GM12878 (cell line): ENCODE data around the gene PIGU.

Experiments used
- BRCA1 ChIP-seq: IDR thresholded peaks from 2 replicates; pipeline ENCODE4 v1.6.1; 2011; ENCODE audit warnings: low read depth, low read length, improper control_type of control experiment
- CBX5 ChIP-seq: sonication (generic); IDR thresholded peaks from 2 replicates; pipeline ENCODE4 v1.6.1; 2016; ENCODE audit warnings: low read depth, moderate library complexity, mild to moderate bottlenecking, inconsistent platforms
- ESRRA ChIP-seq: IDR thresholded peaks from 2 replicates; pipeline ENCODE4 v1.6.1; 2012; ENCODE audit warnings: mild to moderate bottlenecking, low read length, improper control_type of control experiment
- EZH2 ChIP-seq: IDR thresholded peaks from 2 replicates; pipeline ENCODE4 v1.6.1; 2012; ENCODE audit warnings: low read depth, mild to moderate bottlenecking, control low read depth, inconsistent platforms, low read length, borderline replicate concordance; ENCODE audit not compliant: control insufficient read depth
- FOXK2 ChIP-seq: fragments of 450-650 bp; IDR thresholded peaks from 2 replicates; pipeline ENCODE4 v1.6.1; 2017; ENCODE audit warnings: mild to moderate bottlenecking, moderate library complexity
- MYC ChIP-seq: IDR thresholded peaks from 2 replicates; pipeline ENCODE4 v1.6.1; 2011; ENCODE audit warnings: mild to moderate bottlenecking, low read length, moderate library complexity, inconsistent platforms; ENCODE audit not compliant: insufficient read depth, insufficient replicate concordance, insufficient read length, severe bottlenecking
- POLR2A ChIP-seq: IDR thresholded peaks from 2 replicates; pipeline ENCODE4 v1.6.1; 2011; ENCODE audit warnings: low read depth, mild to moderate bottlenecking, low read length
- RAD21 ChIP-seq: IDR thresholded peaks from 2 replicates; pipeline ENCODE4 v1.6.1; 2011; ENCODE audit warnings: mild to moderate bottlenecking, low read depth, low read length, moderate library complexity; ENCODE audit not compliant: insufficient read depth
- ZNF274 ChIP-seq: IDR thresholded peaks from one replicate; pipeline ENCODE4 v1.8.0; 2011; ENCODE audit not compliant: insufficient read length, insufficient read depth
- ZZZ3 ChIP-seq: IDR thresholded peaks from 2 replicates; pipeline ENCODE4 v1.6.1; 2011; ENCODE audit warnings: low read depth; ENCODE audit not compliant: control insufficient read depth, insufficient read length
- TF ChIP-seq, protein P1 (sequence below), 3 experiments: IDR thresholded peaks in 2 of 3; conservative IDR thresholded peaks in 1 of 3; 2 replicates each; pipeline ENCODE4 v1.5.1; 2011; ENCODE audit warnings: low read depth in 3 of 3, low read length in 3 of 3, mild to moderate bottlenecking in 3 of 3, control low read depth in 2 of 3, moderate library complexity in 2 of 3, inconsistent platforms in 1 of 3, mixed read lengths in 1 of 3; ENCODE audit not compliant: control insufficient read depth in 2 of 3, insufficient read depth in 1 of 3; ENCODE audit errors: extremely low read depth in 1 of 3
- TF ChIP-seq, protein P2 (sequence below): IDR thresholded peaks from 2 replicates; pipeline ENCODE4 v1.6.1; 2012; ENCODE audit warnings: low read depth, low read length, improper control_type of control experiment
- TF ChIP-seq, protein P3 (sequence below): fragments of 450-650 bp; formaldehyde crosslinking; IDR thresholded peaks from 2 replicates; pipeline ENCODE4 v1.4.0; 2022; ENCODE audit warnings: mild to moderate bottlenecking, moderate library complexity
- TF ChIP-seq, protein P4 (sequence below): fragments of 450-650 bp; IDR thresholded peaks from 2 replicates; pipeline ENCODE4 v1.6.1; 2017; ENCODE audit warnings: antibody characterized with exemption, mild to moderate bottlenecking, moderate library complexity

DNA sequence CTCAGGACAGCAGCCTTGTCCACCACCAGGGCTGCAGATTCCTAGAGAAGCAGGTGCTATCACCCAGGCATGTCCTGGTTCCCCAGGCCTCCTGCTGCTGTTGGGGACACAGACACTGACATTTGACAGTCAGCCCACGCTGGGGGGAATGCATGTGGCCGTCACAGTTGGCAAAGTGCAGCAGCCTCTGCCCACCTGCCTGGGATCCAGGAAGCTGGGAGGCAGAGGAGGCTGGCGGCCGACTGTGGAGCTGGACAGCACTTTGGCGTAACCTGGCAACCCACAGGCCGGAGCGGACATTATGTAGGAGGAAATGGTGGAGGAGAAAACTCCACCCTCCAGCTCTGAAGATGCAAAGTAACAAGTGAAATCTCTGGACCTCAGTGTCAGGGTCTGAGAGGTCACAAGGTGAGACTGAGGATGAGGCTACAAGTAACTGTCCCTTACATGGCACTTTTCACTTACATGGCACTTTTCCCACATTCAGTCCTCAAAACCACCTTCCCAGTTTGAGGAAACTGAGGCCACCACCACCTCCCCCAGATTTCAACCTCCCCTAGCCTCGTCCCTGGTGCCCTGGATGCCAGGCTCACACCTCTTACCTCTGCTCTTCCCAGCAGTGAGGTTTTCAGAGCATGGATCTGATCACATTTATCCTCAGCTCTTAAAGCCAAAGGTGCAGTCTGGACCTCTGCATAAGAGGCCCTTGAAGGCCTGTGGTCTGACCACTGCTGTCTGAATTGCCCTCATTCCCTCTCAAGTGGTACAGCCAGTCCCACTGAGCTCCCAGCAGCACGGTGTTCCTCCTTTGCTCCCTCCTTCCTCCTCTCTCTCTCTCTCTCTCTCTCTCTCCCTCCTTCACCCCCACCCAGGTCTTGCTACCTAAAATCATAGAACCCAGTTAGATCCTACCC is 109.7 kb downstream of the PIGU start:
- TF ChIP-seq BRCA1, result no peak
- no peak for TF ChIP-seq ZNF274
- no peak for TF ChIP-seq MYC
- TF ChIP-seq, protein P1, sequence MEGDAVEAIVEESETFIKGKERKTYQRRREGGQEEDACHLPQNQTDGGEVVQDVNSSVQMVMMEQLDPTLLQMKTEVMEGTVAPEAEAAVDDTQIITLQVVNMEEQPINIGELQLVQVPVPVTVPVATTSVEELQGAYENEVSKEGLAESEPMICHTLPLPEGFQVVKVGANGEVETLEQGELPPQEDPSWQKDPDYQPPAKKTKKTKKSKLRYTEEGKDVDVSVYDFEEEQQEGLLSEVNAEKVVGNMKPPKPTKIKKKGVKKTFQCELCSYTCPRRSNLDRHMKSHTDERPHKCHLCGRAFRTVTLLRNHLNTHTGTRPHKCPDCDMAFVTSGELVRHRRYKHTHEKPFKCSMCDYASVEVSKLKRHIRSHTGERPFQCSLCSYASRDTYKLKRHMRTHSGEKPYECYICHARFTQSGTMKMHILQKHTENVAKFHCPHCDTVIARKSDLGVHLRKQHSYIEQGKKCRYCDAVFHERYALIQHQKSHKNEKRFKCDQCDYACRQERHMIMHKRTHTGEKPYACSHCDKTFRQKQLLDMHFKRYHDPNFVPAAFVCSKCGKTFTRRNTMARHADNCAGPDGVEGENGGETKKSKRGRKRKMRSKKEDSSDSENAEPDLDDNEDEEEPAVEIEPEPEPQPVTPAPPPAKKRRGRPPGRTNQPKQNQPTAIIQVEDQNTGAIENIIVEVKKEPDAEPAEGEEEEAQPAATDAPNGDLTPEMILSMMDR (IDR thresholded peaks at IDR 0.05 in 2 of 3, conservative IDR thresholded peaks at IDR 0.05 in 1 of 3; ENCODE audit: control insufficient read depth in 2 of 3, extremely low read depth in 1 of 3, insufficient read depth in 1 of 3, low read depth in 3 of 3, low read length in 3 of 3), result no peak
- TF ChIP-seq RAD21, result no peak
- TF ChIP-seq, protein P2, sequence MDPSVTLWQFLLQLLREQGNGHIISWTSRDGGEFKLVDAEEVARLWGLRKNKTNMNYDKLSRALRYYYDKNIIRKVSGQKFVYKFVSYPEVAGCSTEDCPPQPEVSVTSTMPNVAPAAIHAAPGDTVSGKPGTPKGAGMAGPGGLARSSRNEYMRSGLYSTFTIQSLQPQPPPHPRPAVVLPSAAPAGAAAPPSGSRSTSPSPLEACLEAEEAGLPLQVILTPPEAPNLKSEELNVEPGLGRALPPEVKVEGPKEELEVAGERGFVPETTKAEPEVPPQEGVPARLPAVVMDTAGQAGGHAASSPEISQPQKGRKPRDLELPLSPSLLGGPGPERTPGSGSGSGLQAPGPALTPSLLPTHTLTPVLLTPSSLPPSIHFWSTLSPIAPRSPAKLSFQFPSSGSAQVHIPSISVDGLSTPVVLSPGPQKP, result no peak
- TF ChIP-seq, protein P3, sequence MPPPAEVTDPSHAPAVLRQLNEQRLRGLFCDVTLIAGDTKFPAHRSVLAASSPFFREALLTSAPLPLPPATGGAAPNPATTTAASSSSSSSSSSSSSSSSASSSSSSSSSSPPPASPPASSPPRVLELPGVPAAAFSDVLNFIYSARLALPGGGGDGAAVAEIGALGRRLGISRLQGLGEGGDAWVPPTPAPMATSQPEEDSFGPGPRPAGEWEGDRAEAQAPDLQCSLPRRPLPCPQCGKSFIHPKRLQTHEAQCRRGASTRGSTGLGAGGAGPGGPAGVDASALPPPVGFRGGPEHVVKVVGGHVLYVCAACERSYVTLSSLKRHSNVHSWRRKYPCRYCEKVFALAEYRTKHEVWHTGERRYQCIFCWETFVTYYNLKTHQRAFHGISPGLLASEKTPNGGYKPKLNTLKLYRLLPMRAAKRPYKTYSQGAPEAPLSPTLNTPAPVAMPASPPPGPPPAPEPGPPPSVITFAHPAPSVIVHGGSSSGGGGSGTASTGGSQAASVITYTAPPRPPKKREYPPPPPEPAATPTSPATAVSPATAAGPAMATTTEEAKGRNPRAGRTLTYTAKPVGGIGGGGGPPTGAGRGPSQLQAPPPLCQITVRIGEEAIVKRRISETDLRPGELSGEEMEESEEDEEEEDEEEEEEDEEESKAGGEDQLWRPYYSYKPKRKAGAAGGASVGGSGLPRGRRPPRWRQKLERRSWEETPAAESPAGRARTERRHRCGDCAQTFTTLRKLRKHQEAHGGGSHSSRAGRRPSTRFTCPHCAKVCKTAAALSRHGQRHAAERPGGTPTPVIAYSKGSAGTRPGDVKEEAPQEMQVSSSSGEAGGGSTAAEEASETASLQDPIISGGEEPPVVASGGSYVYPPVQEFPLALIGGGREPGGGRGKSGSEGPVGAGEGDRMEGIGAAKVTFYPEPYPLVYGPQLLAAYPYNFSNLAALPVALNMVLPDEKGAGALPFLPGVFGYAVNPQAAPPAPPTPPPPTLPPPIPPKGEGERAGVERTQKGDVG (CRISPR knock-in tag), result no peak
- TF ChIP-seq POLR2A, result no peak
- TF ChIP-seq, protein P4, sequence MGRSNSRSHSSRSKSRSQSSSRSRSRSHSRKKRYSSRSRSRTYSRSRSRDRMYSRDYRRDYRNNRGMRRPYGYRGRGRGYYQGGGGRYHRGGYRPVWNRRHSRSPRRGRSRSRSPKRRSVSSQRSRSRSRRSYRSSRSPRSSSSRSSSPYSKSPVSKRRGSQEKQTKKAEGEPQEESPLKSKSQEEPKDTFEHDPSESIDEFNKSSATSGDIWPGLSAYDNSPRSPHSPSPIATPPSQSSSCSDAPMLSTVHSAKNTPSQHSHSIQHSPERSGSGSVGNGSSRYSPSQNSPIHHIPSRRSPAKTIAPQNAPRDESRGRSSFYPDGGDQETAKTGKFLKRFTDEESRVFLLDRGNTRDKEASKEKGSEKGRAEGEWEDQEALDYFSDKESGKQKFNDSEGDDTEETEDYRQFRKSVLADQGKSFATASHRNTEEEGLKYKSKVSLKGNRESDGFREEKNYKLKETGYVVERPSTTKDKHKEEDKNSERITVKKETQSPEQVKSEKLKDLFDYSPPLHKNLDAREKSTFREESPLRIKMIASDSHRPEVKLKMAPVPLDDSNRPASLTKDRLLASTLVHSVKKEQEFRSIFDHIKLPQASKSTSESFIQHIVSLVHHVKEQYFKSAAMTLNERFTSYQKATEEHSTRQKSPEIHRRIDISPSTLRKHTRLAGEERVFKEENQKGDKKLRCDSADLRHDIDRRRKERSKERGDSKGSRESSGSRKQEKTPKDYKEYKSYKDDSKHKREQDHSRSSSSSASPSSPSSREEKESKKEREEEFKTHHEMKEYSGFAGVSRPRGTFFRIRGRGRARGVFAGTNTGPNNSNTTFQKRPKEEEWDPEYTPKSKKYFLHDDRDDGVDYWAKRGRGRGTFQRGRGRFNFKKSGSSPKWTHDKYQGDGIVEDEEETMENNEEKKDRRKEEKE, result no peak
- TF ChIP-seq FOXK2, result no peak
- TF ChIP-seq ZZZ3, result no peak
- no peak for TF ChIP-seq ESRRA
- TF ChIP-seq CBX5, result no peak
- no peak for TF ChIP-seq EZH2
